Colonic mucosa (tissue), 4 donors: ENCODE results near the gene CCT8. TPM values are rescaled to one million over a fixed set of nuclear protein-coding genes. Genes with fewer than 3 reads are reported as not detected.
A peak's percentile ranks its signal among the peaks of the same experiment; 100 is the strongest.
"Not testable (repeated sequence)": the region's sequence is repeated elsewhere in the genome, so short reads cannot be mapped to it uniquely, and the experiment has no call there.

Experiments used
- DNase-seq: peaks from one replicate; pipeline ENCODE4 v3.0.0-alpha.2; 2020
- H3K27ac ChIP-seq: fragments of 200-600 bp; one replicate; pipeline ENCODE4 v1.8.0; 2021
- H3K27me3 ChIP-seq: fragments of 200-600 bp; one replicate; pipeline ENCODE4 v1.8.0; 2021
- H3K36me3 ChIP-seq: fragments of 200-600 bp; one replicate; pipeline ENCODE4 v1.8.0; 2021
- H3K4me1 ChIP-seq: fragments of 200-600 bp; one replicate; pipeline ENCODE4 v1.8.0; 2021; ENCODE audit warnings: mild to moderate bottlenecking
- H3K4me3 ChIP-seq: fragments of 200-600 bp; one replicate; pipeline ENCODE4 v1.8.0; 2021
- H3K9ac ChIP-seq, 2 donors: one replicate each; pipeline ENCODE4 v1.7.0; 2013; ENCODE audit warnings: control low read depth in 2 of 2, low read depth in 2 of 2, low read length in 2 of 2
- H3K9me3 ChIP-seq: fragments of 200-600 bp; one replicate; pipeline ENCODE4 v1.8.0; 2021
- intact Hi-C: fragments of 100-400 bp; cut with DNase I; formaldehyde crosslinking; loops from one replicate; pipeline ENCODE4 v1.14.1; 2022
- total RNA-seq, 2 donors: library from RNA; stranded (reverse); fragmentation: NEBNext Ultra II Directional in 1 of 2; extraction: Animal tissue kit (Norgen Biotek cat#: 25700) in 1 of 2; gene quantifications; one replicate each; pipeline ENCODE4 v1.2.1, GENCODE V29; 2021
- TF ChIP-seq, protein P1 (sequence below): fragments of 200-600 bp; IDR thresholded peaks from one replicate; pipeline ENCODE4 v1.8.0; 2022; ENCODE audit warnings: antibody characterized with exemption, mild to moderate bottlenecking
- donor health status: healthy.
- donor health status: DM: no; HTN: no; CAD: no.
- donor health status: DM: no; HTN: no; CAD: no.

The CCT8 gene
- total RNA-seq, 2 donors from 2014 or later: 106 to 190 TPM

DNA sequence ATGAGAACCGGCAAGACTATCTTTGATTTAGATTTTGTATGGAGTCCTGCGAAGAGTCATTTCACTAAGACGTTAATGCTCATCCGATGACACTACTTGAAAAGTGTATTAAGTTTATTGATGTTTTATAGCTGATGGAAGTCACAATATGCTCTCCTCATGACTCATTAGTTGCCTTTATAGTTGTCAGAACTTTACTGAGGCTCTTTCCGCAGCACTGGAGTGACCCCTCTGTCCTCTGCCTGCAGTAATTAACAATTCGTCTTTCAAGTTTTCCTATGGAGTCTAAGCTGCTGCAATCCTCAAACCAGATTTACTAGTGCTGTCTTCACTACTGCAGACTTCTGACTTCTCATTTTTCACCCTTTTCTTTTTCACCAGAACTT is 48.1 kb downstream of the CCT8 start:
- intact Hi-C loops: no loop called here
- peaks cover 6% of the 10 kb centered on the region for H3K4me1 ChIP-seq
- peak overlapping the region; percentile 55 for H3K4me3 ChIP-seq
- H3K27me3 ChIP-seq: no peaks in the 10 kb centered on the region
- no peaks in the 10 kb centered on the region for H3K36me3 ChIP-seq
- TF ChIP-seq, protein P1, sequence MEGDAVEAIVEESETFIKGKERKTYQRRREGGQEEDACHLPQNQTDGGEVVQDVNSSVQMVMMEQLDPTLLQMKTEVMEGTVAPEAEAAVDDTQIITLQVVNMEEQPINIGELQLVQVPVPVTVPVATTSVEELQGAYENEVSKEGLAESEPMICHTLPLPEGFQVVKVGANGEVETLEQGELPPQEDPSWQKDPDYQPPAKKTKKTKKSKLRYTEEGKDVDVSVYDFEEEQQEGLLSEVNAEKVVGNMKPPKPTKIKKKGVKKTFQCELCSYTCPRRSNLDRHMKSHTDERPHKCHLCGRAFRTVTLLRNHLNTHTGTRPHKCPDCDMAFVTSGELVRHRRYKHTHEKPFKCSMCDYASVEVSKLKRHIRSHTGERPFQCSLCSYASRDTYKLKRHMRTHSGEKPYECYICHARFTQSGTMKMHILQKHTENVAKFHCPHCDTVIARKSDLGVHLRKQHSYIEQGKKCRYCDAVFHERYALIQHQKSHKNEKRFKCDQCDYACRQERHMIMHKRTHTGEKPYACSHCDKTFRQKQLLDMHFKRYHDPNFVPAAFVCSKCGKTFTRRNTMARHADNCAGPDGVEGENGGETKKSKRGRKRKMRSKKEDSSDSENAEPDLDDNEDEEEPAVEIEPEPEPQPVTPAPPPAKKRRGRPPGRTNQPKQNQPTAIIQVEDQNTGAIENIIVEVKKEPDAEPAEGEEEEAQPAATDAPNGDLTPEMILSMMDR: peak; percentile 7
- peak overlapping the region; percentile 28 to 73 for H3K9ac ChIP-seq
- peak overlapping the region; percentile 95 for H3K27ac ChIP-seq
- DNase-seq: no peak
- no peaks in the 10 kb centered on the region for H3K9me3 ChIP-seq

- Histone ChIP-seq H3K4me1 (peaks cover 6% of the 10 kb centered on the region), H3K36me3 (no peaks in the 10 kb centered on the region), H3K27ac (peak within 1 kb of the TSS; percentile 95), H3K27me3 (no peaks in the 10 kb centered on the region), H3K9ac (peak within 1 kb of the TSS; percentile 63 to 79), H3K4me3 (peak within 1 kb of the TSS; percentile 55), H3K9me3 (no peaks in the 10 kb centered on the region)
- TF ChIP-seq, protein P1: peak; percentile 24
- intact Hi-C loops: no loop called here
- peak; percentile 97 for DNase-seq
Observed at GRCh38 chr21:29024474-29025327, 48.7 kb downstream of the CCT8 start, which contains the start of gene USP16. Gene USP16, plus strand, starts transcription at chr21:29024668. Its CDS starts 3,246 bp downstream, at chr21:29027914.

DNA sequence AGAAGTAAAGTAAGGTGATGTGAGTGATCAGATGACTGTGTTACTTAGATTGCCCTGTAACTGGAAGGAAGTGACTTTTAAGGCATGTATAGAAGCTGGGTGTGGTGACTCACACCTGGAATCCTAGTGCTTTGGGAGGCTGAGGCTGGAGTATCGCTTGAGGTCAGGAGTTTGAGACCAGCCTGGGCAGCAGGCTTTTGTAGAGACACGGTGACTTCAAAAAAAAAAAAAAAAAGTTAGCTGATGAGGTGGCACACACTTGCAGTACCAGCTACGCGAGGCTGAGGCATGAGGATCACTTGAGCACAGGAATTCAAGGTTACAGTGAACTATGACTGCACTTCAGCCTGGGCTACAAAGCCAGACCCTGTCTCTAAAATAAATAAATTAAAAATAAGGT is 51.3 kb downstream of the CCT8 start:
- no peaks in the 10 kb centered on the region for H3K27me3 ChIP-seq
- no peaks in the 10 kb centered on the region for H3K36me3 ChIP-seq
- peaks cover 6% of the 10 kb centered on the region for H3K4me1 ChIP-seq
- H3K27ac ChIP-seq: no peak overlapping the region
- TF ChIP-seq, protein P1: no peak
- H3K4me3 ChIP-seq: no peak overlapping the region
- no peaks in the 10 kb centered on the region for H3K9me3 ChIP-seq
- intact Hi-C loops: no loop called here
- H3K9ac ChIP-seq: no peak overlapping the region
- no peak for DNase-seq

GRCh38 chr21:29018540-29018939 is 54.9 kb downstream of the CCT8 start:
- TF ChIP-seq, protein P1: no peak
- peak overlapping the region; percentile 86 to 87 for H3K9ac ChIP-seq
- H3K9me3 ChIP-seq: no peaks in the 10 kb centered on the region
- no peak for DNase-seq
- H3K36me3 ChIP-seq: no peaks in the 10 kb centered on the region
- H3K27ac ChIP-seq: peak overlapping the region; percentile 72
- peak overlapping the region; percentile 87 for H3K4me3 ChIP-seq
- H3K27me3 ChIP-seq: no peaks in the 10 kb centered on the region
- intact Hi-C loops: no loop called here
- no peaks in the 10 kb centered on the region for H3K4me1 ChIP-seq

GRCh38 chr21:29017639-29018237 is 55.7 kb downstream of the CCT8 start:
- Histone ChIP-seq H3K4me3 (no peak overlapping the region), H3K9me3 (no peaks in the 10 kb centered on the region), H3K4me1 (no peaks in the 10 kb centered on the region), H3K27me3 (no peaks in the 10 kb centered on the region), H3K9ac (no peak overlapping the region), H3K27ac (no peak overlapping the region), H3K36me3 (no peaks in the 10 kb centered on the region)
- TF ChIP-seq, protein P1: no peak
- DNase-seq: no peak
- intact Hi-C loops: no loop called here

DNA sequence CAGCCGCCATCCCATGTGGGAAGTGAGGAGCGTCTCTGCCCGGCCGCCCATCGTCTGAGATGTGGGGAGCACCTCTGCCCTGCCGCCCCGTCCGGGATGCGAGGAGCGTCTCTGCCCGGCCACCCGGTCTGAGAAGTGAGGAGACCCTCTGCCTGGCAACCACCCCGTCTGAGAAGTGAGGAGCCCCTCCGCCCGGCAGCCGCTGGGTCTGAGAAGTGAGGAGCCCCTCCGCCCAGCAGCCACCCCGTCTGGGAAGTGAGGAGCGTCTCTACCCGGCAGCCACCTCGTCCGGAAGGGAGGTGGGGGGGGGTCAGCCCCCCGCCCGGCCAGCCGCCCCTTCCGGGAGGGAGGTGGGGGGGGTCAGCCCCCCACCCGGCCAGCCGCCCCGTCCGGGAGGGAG is 62.2 kb downstream of the CCT8 start:
- H3K4me1 ChIP-seq, H3K9me3 ChIP-seq, H3K9ac ChIP-seq, H3K27me3 ChIP-seq, H3K4me3 ChIP-seq, intact Hi-C loops, H3K27ac ChIP-seq, DNase-seq, H3K36me3 ChIP-seq: not testable (repeated sequence)
